GM18951 (cell line): ENCODE results near the gene ARMH3.
"Not testable (repeated sequence)": the region's sequence is repeated elsewhere in the genome, so short reads cannot be mapped to it uniquely, and the experiment has no call there.

Source experiments
- POLR2A ChIP-seq: IDR thresholded peaks from 4 replicates; pipeline ENCODE4 v1.6.1; 2011; ENCODE audit warnings: mild to moderate bottlenecking; ENCODE audit not compliant: insufficient read length, insufficient read depth; ENCODE audit errors: extremely low read depth
- in situ Hi-C: fragments of 300-500 bp; cut with MboI; formaldehyde crosslinking; loops from one replicate; pipeline ENCODE4 v1.12.0; 2022; ENCODE audit warnings: low sequenced_read_pairs, mixed read lengths, inconsistent platforms; ENCODE audit not compliant: unreplicated experiment

ARMH3 gene

GRCh38 chr10:101995451-101996063, 60.4 kb downstream of the ARMH3 start:
- in situ Hi-C loops, result no loop called here
- no peak for TF ChIP-seq POLR2A

- no peak for TF ChIP-seq POLR2A
- in situ Hi-C loops, result no loop called here
Measured at GRCh38 chr10:101993651-101994200, 62.2 kb downstream of the ARMH3 start.

- in situ Hi-C loops, result no loop called here
- no peak for TF ChIP-seq POLR2A
Measured at GRCh38 chr10:101993221-101993620, 62.8 kb downstream of the ARMH3 start.

- in situ Hi-C loops, result no loop called here
- TF ChIP-seq POLR2A, result no peak
Measured at GRCh38 chr10:101987136-101987535, 68.8 kb downstream of the ARMH3 start.

GRCh38 chr10:101986624-101986971, 69.4 kb downstream of the ARMH3 start:
- in situ Hi-C loops, result no loop called here

GRCh38 chr10:101980677-101981076, 75.3 kb downstream of the ARMH3 start:
- in situ Hi-C loops, result not testable (repeated sequence)

More at GRCh38 chr10:101986624-101986971, 69.4 kb downstream of the ARMH3 start:
- TF ChIP-seq POLR2A, result no peak

GRCh38 chr10:101974091-101974971, 81.6 kb downstream of the ARMH3 start:
- no peak for TF ChIP-seq POLR2A
- in situ Hi-C loops, result no loop called here

- no peak for TF ChIP-seq POLR2A
- in situ Hi-C loops, result no loop called here
Measured at GRCh38 chr10:101972761-101973160, 83.2 kb downstream of the ARMH3 start.

- in situ Hi-C loops, result no loop called here
- TF ChIP-seq POLR2A, result no peak
Measured at GRCh38 chr10:101969412-101969922, 86.5 kb downstream of the ARMH3 start.

GRCh38 chr10:101968940-101969321, 87.0 kb downstream of the ARMH3 start:
- no peak for TF ChIP-seq POLR2A
- in situ Hi-C loops, result no loop called here

- in situ Hi-C loops, result no loop called here
- no peak for TF ChIP-seq POLR2A
Measured at GRCh38 chr10:101968286-101968939, 87.6 kb downstream of the ARMH3 start.

- in situ Hi-C loops, result no loop called here
- no peak for TF ChIP-seq POLR2A
Measured at GRCh38 chr10:101967713-101968112, 88.3 kb downstream of the ARMH3 start.

GRCh38 chr10:101967119-101967518, 88.9 kb downstream of the ARMH3 start:
- TF ChIP-seq POLR2A, result no peak
- in situ Hi-C loops, result no loop called here
